NCI-H524 (cell line): Measurements from ENCODE around the gene DRG2.

Experiments
- DNase-seq, 2 experiments: peaks; one replicate each; lab custom pipeline; 2025; lab: John Stamatoyannopoulos, UW

The DRG2 gene

GRCh38 chr17:18087610-18088491 lies at the start of gene DRG2:
TSS of gene DRG2 (plus strand) at chr17:18087948. CDS start at chr17:18088024, 76 bp downstream.
- peak; percentile 72 to 85 for DNase-seq

GRCh38 chr17:18038149-18038850 lies 49.4 kb upstream of the DRG2 start:
- DNase-seq, result no peak

- DNase-seq, result peak; percentile 97 to 99
These were observed 48.8 kb upstream of the DRG2 start, which contains the start of the genes ATPAF2 and GID4 for GRCh38 chr17:18038861-18039534. TSS of gene ATPAF2 (minus strand) at chr17:18039168. CDS start at chr17:18039013, 155 bp downstream. TSS of gene GID4 (plus strand) at chr17:18039408. CDS start at chr17:18039465, 57 bp downstream.

- DNase-seq, result no peak
These were observed 48.0 kb upstream of the DRG2 start for GRCh38 chr17:18039535-18040260.

- DNase-seq, result no peak
These were observed 47.4 kb upstream of the DRG2 start for GRCh38 chr17:18040261-18040858.

- DNase-seq, result no peak
These were observed 46.0 kb upstream of the DRG2 start for GRCh38 chr17:18041776-18042175.

- DNase-seq, result peak in 1 of 2 experiments; percentile 45
These were observed 44.8 kb upstream of the DRG2 start for GRCh38 chr17:18042983-18043382.

GRCh38 chr17:18043491-18043890 lies 44.3 kb upstream of the DRG2 start:
- DNase-seq, result peak in 1 of 2 experiments; percentile 45

GRCh38 chr17:18044609-18045008 lies 43.1 kb upstream of the DRG2 start:
- no peak for DNase-seq

- no peak for DNase-seq
These were observed 41.9 kb upstream of the DRG2 start for GRCh38 chr17:18045691-18046350.

GRCh38 chr17:18055597-18055996 lies 32.2 kb upstream of the DRG2 start:
- DNase-seq, result no peak

- DNase-seq, result no peak
These were observed 31.5 kb upstream of the DRG2 start for GRCh38 chr17:18056214-18056613.

- no peak for DNase-seq
These were observed 28.5 kb upstream of the DRG2 start for GRCh38 chr17:18059283-18059682.

- no peak for DNase-seq
These were observed 23.7 kb upstream of the DRG2 start for GRCh38 chr17:18064053-18064452.

- DNase-seq, result no peak
These were observed 22.2 kb upstream of the DRG2 start for GRCh38 chr17:18065546-18065945.

- no peak for DNase-seq
These were observed 20.9 kb upstream of the DRG2 start for GRCh38 chr17:18066866-18067265.

- DNase-seq, result no peak
These were observed 18.6 kb upstream of the DRG2 start for GRCh38 chr17:18069101-18069500.

GRCh38 chr17:18070861-18071340 lies 16.8 kb upstream of the DRG2 start:
- peak; percentile 44 to 84 for DNase-seq

GRCh38 chr17:18071751-18072150 lies 16.0 kb upstream of the DRG2 start:
- no peak for DNase-seq

GRCh38 chr17:18074566-18075272 lies 13.0 kb upstream of the DRG2 start:
- no peak for DNase-seq
